Right renal pelvis (tissue), 4 donors: Measurements from ENCODE around the gene USP49. TPM values are rescaled to one million over a fixed set of nuclear protein-coding genes. Genes with fewer than 3 reads are reported as not detected.
A peak's percentile ranks its signal among the peaks of the same experiment; 100 is the strongest.
"Not testable (repeated sequence)": the region's sequence is repeated elsewhere in the genome, so short reads cannot be mapped to it uniquely, and the experiment has no call there.

Experiments
- DNase-seq, 4 donors: peaks; one replicate each; pipeline ENCODE4 v3.0.0-alpha.2; 2013; ENCODE audit warnings: low read depth in 4 of 4, low spot score in 3 of 4, missing footprints in 1 of 4
- polyA plus RNA-seq, 4 donors: library from polyadenylated mRNA; unstranded; fragments of 120-200 nt; gene quantifications; one replicate each; pipeline ENCODE4 v1.2.1, GENCODE V29; 2013; ENCODE audit not compliant: insufficient read length in 4 of 4

Gene USP49
- polyA plus RNA-seq, 4 donors, result 9.5 to 12.4 (median 11.6) TPM

- DNase-seq, result no peak
Measured at GRCh38 chr6:41815587-41815986, 79.6 kb downstream of the USP49 start.

- DNase-seq, result no peak
Measured at GRCh38 chr6:41814629-41815028, 80.5 kb downstream of the USP49 start.

- no peak for DNase-seq
Measured at GRCh38 chr6:41813956-41814355, 81.2 kb downstream of the USP49 start.

GRCh38 chr6:41813469-41813868, 81.7 kb downstream of the USP49 start:
- DNase-seq, result no peak

- DNase-seq, result not testable (repeated sequence)
Measured at GRCh38 chr6:41811946-41812345, 83.2 kb downstream of the USP49 start.

GRCh38 chr6:41811095-41811494, 84.1 kb downstream of the USP49 start:
- no peak for DNase-seq

GRCh38 chr6:41805830-41806774, 89.1 kb downstream of the USP49 start:
- DNase-seq, result no peak

GRCh38 chr6:41801380-41801779, 93.8 kb downstream of the USP49 start:
- DNase-seq, result no peak

- no peak for DNase-seq
Measured at GRCh38 chr6:41799559-41799911, 95.6 kb downstream of the USP49 start.

GRCh38 chr6:41798901-41799558, 96.1 kb downstream of the USP49 start:
- peak in 1 of 4 donors; percentile 22 for DNase-seq

- DNase-seq, result no peak
Measured at GRCh38 chr6:41796474-41796873, 98.7 kb downstream of the USP49 start.

- no peak for DNase-seq
Measured at GRCh38 chr6:41791984-41792383, 103.2 kb downstream of the USP49 start.

- DNase-seq, result no peak
Measured at GRCh38 chr6:41791305-41791704, 103.9 kb downstream of the USP49 start.

GRCh38 chr6:41790045-41790444, 105.1 kb downstream of the USP49 start:
- DNase-seq, result no peak

- no peak for DNase-seq
Measured at GRCh38 chr6:41789390-41789724, 105.8 kb downstream of the USP49 start.

- peak; percentile 90 to 96 (median 92) for DNase-seq
Measured at GRCh38 chr6:41787219-41787917, 107.8 kb downstream of the USP49 start, which contains the start of gene TOMM6. TSS of gene TOMM6 (plus strand) at chr6:41787694. CDS start at chr6:41787698, 4 bp downstream.

- peak in 3 of 4 donors; percentile 71 to 78 (median 75) for DNase-seq
Measured at GRCh38 chr6:41786451-41787218, 108.5 kb downstream of the USP49 start.

GRCh38 chr6:41785689-41786450, 109.3 kb downstream of the USP49 start:
- no peak for DNase-seq

GRCh38 chr6:41785254-41785653, 109.9 kb downstream of the USP49 start:
- DNase-seq, result no peak
